ENCODE measurements around the gene SULT1C4. TPM values are rescaled to one million over a fixed set of nuclear protein-coding genes. Genes with fewer than 3 reads are reported as not detected.

The SULT1C4 gene
- total RNA-seq, 1 experiment from 2014 or later, result not detected

DNA sequence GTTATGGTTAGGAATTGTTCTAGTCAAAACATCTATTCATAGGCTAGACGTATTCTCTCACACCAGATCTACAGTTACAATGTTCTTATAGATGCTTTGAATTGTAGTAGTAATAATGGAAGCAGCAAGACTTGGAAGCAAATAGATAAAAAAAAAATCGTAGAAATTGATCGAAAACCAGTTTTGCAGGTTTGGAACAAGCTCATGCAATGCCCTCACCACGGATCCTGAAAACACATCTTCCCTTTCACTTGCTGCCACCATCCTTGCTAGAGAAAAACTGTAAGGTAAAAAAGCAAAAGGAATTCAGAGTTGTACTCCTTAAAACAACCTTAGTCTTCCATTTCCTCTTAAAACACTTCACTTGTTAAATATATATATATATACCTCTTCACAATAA is 4.4 kb downstream of the SULT1C4 start:
- DNase-seq (ENCODE audit: low read depth, low spot score), result no peak
- no peaks in the 10 kb centered on the region for H3K36me3 ChIP-seq (ENCODE audit: control insufficient read depth, insufficient read depth, low read length)
- no TSS peak for BruUV-seq (replicated peaks)
- ATAC-seq, result no peak
- H3K4me3 ChIP-seq (ENCODE audit: low read depth in 2 of 2, low read length in 2 of 2), result no peak overlapping the region
- intact Hi-C loops (cut with micrococcal nuclease; ENCODE audit: unreplicated experiment), result no loop called here
- in situ Hi-C loops (cut with HindIII; ENCODE audit: low pct_unique_long_range_greater_than_20kb, low sequenced_read_pairs), result no loop called here
- H3K27ac ChIP-seq (ENCODE audit: low read length), result no peak overlapping the region
- POLR2A ChIA-PET, result no interaction called here
- H3K4me1 ChIP-seq (ENCODE audit: control insufficient read depth, insufficient read depth, low read length), result no peaks in the 10 kb centered on the region
- H3K9me3 ChIP-seq (ENCODE audit: control insufficient read depth, insufficient read depth, low read depth, low read length), result no peaks in the 10 kb centered on the region
- no peaks in the 10 kb centered on the region for H3K27me3 ChIP-seq (ENCODE audit: control insufficient read depth, insufficient read depth, low read length)
- TF ChIP-seq TCF7L2 (IDR thresholded peaks at IDR 0.05; ENCODE audit: low read depth, low read length), result no peak
- TF ChIP-seq POLR2AphosphoS5 (IDR thresholded peaks at IDR 0.05; ENCODE audit: low read depth, low read length), result no peak
- TF ChIP-seq, protein P1, sequence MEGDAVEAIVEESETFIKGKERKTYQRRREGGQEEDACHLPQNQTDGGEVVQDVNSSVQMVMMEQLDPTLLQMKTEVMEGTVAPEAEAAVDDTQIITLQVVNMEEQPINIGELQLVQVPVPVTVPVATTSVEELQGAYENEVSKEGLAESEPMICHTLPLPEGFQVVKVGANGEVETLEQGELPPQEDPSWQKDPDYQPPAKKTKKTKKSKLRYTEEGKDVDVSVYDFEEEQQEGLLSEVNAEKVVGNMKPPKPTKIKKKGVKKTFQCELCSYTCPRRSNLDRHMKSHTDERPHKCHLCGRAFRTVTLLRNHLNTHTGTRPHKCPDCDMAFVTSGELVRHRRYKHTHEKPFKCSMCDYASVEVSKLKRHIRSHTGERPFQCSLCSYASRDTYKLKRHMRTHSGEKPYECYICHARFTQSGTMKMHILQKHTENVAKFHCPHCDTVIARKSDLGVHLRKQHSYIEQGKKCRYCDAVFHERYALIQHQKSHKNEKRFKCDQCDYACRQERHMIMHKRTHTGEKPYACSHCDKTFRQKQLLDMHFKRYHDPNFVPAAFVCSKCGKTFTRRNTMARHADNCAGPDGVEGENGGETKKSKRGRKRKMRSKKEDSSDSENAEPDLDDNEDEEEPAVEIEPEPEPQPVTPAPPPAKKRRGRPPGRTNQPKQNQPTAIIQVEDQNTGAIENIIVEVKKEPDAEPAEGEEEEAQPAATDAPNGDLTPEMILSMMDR (IDR thresholded peaks at IDR 0.05), result no peak
- TF ChIP-seq, protein P2, sequence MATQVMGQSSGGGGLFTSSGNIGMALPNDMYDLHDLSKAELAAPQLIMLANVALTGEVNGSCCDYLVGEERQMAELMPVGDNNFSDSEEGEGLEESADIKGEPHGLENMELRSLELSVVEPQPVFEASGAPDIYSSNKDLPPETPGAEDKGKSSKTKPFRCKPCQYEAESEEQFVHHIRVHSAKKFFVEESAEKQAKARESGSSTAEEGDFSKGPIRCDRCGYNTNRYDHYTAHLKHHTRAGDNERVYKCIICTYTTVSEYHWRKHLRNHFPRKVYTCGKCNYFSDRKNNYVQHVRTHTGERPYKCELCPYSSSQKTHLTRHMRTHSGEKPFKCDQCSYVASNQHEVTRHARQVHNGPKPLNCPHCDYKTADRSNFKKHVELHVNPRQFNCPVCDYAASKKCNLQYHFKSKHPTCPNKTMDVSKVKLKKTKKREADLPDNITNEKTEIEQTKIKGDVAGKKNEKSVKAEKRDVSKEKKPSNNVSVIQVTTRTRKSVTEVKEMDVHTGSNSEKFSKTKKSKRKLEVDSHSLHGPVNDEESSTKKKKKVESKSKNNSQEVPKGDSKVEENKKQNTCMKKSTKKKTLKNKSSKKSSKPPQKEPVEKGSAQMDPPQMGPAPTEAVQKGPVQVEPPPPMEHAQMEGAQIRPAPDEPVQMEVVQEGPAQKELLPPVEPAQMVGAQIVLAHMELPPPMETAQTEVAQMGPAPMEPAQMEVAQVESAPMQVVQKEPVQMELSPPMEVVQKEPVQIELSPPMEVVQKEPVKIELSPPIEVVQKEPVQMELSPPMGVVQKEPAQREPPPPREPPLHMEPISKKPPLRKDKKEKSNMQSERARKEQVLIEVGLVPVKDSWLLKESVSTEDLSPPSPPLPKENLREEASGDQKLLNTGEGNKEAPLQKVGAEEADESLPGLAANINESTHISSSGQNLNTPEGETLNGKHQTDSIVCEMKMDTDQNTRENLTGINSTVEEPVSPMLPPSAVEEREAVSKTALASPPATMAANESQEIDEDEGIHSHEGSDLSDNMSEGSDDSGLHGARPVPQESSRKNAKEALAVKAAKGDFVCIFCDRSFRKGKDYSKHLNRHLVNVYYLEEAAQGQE (IDR thresholded peaks at IDR 0.05; ENCODE audit: insufficient read depth in 1 of 2, low read depth in 2 of 2, low read length in 1 of 2), result no peak
- no peak for TF ChIP-seq SIN3A (IDR thresholded peaks at IDR 0.05; ENCODE audit: borderline replicate concordance, insufficient read depth, low read depth, low read length)
- CTCF ChIA-PET, result no interaction called here

DNA sequence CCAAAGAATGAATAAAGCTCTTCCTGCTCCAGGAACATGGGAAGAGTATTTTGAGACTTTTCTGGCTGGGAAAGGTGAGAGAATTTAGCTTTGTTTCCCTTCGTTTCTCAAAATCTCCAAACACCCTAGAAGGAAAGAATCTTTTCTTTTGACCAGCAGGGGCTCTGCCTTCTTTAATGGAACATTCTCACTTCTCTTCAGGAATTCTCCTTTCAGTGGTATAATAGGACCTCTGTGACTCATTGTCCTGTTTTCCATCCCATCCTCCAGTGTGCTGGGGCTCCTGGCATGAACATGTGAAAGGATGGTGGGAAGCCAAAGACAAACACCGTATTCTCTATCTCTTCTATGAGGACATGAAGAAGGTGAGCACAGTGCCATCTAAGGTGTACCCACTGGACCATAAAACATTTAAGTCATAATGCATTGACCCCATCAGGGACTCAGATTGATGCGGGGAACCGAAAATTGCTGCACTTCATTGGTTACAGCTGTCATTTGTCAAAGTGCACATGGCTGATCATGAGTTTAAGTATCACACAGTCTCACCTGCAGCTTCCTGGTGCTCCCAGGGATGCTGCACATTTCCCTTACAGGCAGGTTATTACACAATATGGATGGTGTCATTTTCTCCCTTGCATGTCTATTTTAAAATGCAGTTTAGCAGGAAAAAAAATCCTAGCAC is 5.5 kb downstream of the SULT1C4 start:
- POLR2A ChIA-PET, result no interaction called here
- intact Hi-C loops (cut with micrococcal nuclease; ENCODE audit: unreplicated experiment) (no loop called here), in situ Hi-C loops (cut with HindIII; ENCODE audit: low pct_unique_long_range_greater_than_20kb, low sequenced_read_pairs) (no loop called here)
- H3K9me3 ChIP-seq (ENCODE audit: control insufficient read depth, insufficient read depth, low read depth, low read length), result no peaks in the 10 kb centered on the region
- no peaks in the 10 kb centered on the region for H3K4me1 ChIP-seq (ENCODE audit: control insufficient read depth, insufficient read depth, low read length)
- ATAC-seq (no peak), DNase-seq (ENCODE audit: low read depth, low spot score) (no peak)
- H3K36me3 ChIP-seq (ENCODE audit: control insufficient read depth, insufficient read depth, low read length), result no peaks in the 10 kb centered on the region
- no peaks in the 10 kb centered on the region for H3K27me3 ChIP-seq (ENCODE audit: control insufficient read depth, insufficient read depth, low read length)
- BruUV-seq (replicated peaks), result no TSS peak
- H3K27ac ChIP-seq (ENCODE audit: low read length), result no peak overlapping the region
- no peak overlapping the region for H3K4me3 ChIP-seq (ENCODE audit: low read depth in 2 of 2, low read length in 2 of 2)
- CTCF ChIA-PET, result no interaction called here
- TF ChIP-seq SIN3A (IDR thresholded peaks at IDR 0.05; ENCODE audit: borderline replicate concordance, insufficient read depth, low read depth, low read length) (no peak), POLR2AphosphoS5 (IDR thresholded peaks at IDR 0.05; ENCODE audit: low read depth, low read length) (no peak), TCF7L2 (IDR thresholded peaks at IDR 0.05; ENCODE audit: low read depth, low read length) (no peak)
- TF ChIP-seq, protein P2 (IDR thresholded peaks at IDR 0.05; ENCODE audit: insufficient read depth in 1 of 2, low read depth in 2 of 2, low read length in 1 of 2), result no peak
- TF ChIP-seq, protein P1 (IDR thresholded peaks at IDR 0.05), result peak; percentile 16; the same call in 1 of the 2 replicates

Measured in Panc1 (cell line).